ENCODE measurements around the gene CCDC102A. TPM values are rescaled to one million over a fixed set of nuclear protein-coding genes. Genes with fewer than 3 reads are reported as not detected.
A peak's percentile ranks its signal among the peaks of the same experiment; 100 is the strongest.

CCDC102A gene
- total RNA-seq, 4 donors from 2014 or later: 17.4 to 30.4 (median 24.5) TPM

DNA sequence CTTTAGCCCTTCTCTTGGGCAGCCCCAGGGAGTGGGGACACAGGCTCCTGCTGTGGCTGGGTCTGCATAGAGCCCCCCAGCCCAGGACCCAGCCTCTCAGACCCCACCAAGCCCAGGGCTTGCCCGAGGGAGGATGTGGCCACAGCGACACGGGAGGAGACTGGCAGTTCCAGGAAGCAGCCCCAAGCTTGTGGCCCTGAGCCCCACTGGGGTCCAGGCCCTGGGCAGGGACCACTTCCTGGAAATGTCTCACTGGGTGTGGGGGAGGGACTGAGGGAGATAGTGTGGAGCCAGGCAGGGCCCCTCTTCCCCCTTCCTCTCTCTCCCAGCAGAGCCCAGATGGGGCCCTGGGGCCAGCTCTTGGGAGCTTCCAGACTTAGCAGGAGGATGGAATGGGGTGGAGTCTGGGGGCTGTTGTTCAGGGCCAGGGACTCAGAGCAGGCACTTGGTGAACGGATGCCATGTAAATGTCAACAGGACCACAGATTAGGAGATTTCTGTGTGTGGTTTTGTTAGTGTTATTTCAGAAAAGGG is 41.4 kb upstream of the CCDC102A start:
- H3K4me1 ChIP-seq: peaks cover 0 to 5% (median 0%) of the 10 kb centered on the region in 4 donors
- H3K4me3 ChIP-seq: no peak overlapping the region
- TF ChIP-seq EP300 (IDR thresholded peaks at IDR 0.05) (no peak), POLR2A (IDR thresholded peaks at IDR 0.05) (no peak)
- TF ChIP-seq, protein P1, sequence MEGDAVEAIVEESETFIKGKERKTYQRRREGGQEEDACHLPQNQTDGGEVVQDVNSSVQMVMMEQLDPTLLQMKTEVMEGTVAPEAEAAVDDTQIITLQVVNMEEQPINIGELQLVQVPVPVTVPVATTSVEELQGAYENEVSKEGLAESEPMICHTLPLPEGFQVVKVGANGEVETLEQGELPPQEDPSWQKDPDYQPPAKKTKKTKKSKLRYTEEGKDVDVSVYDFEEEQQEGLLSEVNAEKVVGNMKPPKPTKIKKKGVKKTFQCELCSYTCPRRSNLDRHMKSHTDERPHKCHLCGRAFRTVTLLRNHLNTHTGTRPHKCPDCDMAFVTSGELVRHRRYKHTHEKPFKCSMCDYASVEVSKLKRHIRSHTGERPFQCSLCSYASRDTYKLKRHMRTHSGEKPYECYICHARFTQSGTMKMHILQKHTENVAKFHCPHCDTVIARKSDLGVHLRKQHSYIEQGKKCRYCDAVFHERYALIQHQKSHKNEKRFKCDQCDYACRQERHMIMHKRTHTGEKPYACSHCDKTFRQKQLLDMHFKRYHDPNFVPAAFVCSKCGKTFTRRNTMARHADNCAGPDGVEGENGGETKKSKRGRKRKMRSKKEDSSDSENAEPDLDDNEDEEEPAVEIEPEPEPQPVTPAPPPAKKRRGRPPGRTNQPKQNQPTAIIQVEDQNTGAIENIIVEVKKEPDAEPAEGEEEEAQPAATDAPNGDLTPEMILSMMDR (IDR thresholded peaks at IDR 0.05): no peak
- no peaks in the 10 kb centered on the region for H3K27me3 ChIP-seq
- no peaks in the 10 kb centered on the region for H3K36me3 ChIP-seq
- no peak overlapping the region for H3K27ac ChIP-seq
- 40 to 63% methylated on average over 3 to 4 of the region's 4 CpGs for WGBS, 2 donors
- no peak for DNase-seq (ENCODE audit: low spot score in 2 of 2)
- no peaks in the 10 kb centered on the region for H3K9me3 ChIP-seq

GRCh38 chr16:57577214-57577613 is 40.8 kb upstream of the CCDC102A start:
- H3K27me3 ChIP-seq: no peaks in the 10 kb centered on the region

DNA sequence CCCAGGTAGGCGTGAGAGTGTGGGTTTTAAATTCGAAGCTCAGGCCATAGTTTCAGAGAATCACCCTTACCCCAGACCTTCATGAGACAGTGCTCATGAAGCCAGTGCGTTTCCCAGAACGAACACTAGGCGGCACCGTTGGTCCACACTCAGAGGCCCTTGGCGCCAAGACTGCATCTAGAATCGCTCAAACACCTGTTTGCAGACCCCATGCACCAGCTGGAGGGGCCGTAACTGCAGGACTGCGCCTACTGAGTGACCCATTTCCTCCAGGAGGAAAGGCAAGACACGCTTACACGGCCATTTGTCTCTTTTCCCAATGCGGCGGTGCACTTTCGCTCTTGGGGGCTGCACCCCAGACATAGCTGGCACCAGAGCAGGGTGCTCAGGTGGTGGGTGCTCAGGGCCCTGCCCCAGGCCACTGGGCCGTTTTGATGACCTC is 40.1 kb upstream of the CCDC102A start:
- WGBS, 2 donors: 14 to 17% methylated on average over 16 of the region's 16 CpGs
- H3K4me1 ChIP-seq: peaks cover 0 to 5% (median 0%) of the 10 kb centered on the region in 4 donors
- H3K27me3 ChIP-seq: no peaks in the 10 kb centered on the region
- no peaks in the 10 kb centered on the region for H3K36me3 ChIP-seq
- H3K27ac ChIP-seq: no peak overlapping the region
- H3K9me3 ChIP-seq: no peaks in the 10 kb centered on the region
- peak; percentile 78 to 94 for DNase-seq (ENCODE audit: low spot score in 2 of 2)
- no peak for TF ChIP-seq EP300 (IDR thresholded peaks at IDR 0.05)
- TF ChIP-seq POLR2A (IDR thresholded peaks at IDR 0.05): no peak
- TF ChIP-seq, protein P1 (IDR thresholded peaks at IDR 0.05): peak; percentile 87 to 96 (median 90)
- no peak overlapping the region for H3K4me3 ChIP-seq

More at GRCh38 chr16:57577214-57577613, 40.8 kb upstream of the CCDC102A start:
- no peak for DNase-seq (ENCODE audit: low spot score in 2 of 2)
- Histone ChIP-seq H3K4me3 (no peak overlapping the region), H3K4me1 (peaks cover 0 to 5% (median 0%) of the 10 kb centered on the region in 4 donors), H3K9me3 (no peaks in the 10 kb centered on the region), H3K27ac (no peak overlapping the region), H3K36me3 (no peaks in the 10 kb centered on the region)
- TF ChIP-seq EP300 (IDR thresholded peaks at IDR 0.05) (no peak), POLR2A (IDR thresholded peaks at IDR 0.05) (no peak)
- TF ChIP-seq, protein P1 (IDR thresholded peaks at IDR 0.05): no peak
- 86% methylated on average over 6 of the region's 6 CpGs for WGBS, 2 donors

DNA sequence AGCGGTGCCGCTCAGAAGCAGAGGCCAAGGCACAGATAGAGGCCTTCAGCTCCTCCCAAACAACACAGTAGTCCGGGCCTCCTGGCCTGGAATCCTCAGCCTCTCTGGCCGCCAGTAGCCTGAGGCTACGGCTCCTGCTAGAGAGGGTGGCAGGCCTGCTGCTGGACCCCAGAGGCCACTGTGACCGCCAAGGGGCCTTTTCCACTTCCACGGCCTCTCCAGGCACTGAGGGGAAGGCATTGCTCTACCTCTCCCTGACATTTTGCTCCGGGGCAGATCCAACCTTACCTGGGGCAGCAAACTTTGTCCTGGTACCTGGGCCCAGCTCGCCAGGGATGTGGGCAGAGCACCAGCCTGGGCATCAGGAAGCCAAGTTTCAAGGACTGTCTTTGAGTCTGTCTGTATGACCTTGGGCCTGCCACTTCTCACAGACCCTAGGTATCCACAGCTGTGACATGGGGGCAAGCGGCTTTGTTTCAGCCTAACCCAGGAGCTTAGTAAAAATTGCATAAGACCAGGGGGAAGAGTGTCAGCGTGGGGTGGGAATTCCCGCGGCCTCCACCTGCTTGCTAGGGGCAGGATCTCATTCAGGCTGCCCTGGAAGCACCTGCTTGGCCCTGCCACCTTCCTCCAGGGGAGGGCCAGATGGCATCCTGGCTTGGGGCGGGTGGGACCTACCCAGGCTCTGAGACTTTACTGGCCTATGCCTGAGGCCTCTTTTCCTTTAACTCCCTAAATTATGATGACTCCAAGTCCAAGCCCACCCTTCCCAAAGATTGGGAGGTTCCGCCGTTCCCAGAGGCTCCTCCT is 39.3 kb upstream of the CCDC102A start:
- no peak for DNase-seq (ENCODE audit: low spot score in 2 of 2)
- no peak overlapping the region for H3K4me3 ChIP-seq
- H3K9me3 ChIP-seq: no peaks in the 10 kb centered on the region
- no peaks in the 10 kb centered on the region for H3K27me3 ChIP-seq
- H3K27ac ChIP-seq: no peak overlapping the region
- WGBS, 2 donors: 81% methylated on average over 8 to 15 of the region's 16 CpGs
- H3K36me3 ChIP-seq: no peaks in the 10 kb centered on the region
- H3K4me1 ChIP-seq: peaks cover 0 to 5% (median 0%) of the 10 kb centered on the region in 4 donors
- TF ChIP-seq, protein P1 (IDR thresholded peaks at IDR 0.05): no peak
- no peak for TF ChIP-seq POLR2A (IDR thresholded peaks at IDR 0.05)
- no peak for TF ChIP-seq EP300 (IDR thresholded peaks at IDR 0.05)

Measured in tibial nerve (tissue), 4 donors.